Right atrium auricular region (tissue), 2 donors: ENCODE measurements around the gene GMCL2. TPM values are rescaled to one million over a fixed set of nuclear protein-coding genes. Genes with fewer than 3 reads are reported as not detected.

Experiments used
- DNase-seq: peaks from one replicate; pipeline ENCODE4 v3.0.0-alpha.2; 2019; ENCODE audit warnings: low spot score
- H3K27ac ChIP-seq, 2 donors: fragments of 200-600 bp; sonication (generic); 1 replicate in 1 of 2; 2 replicates in 1 of 2; pipeline ENCODE4 v1.5.1; 2016 to 2019
- H3K27me3 ChIP-seq, 2 donors: fragments of 200-600 bp; sonication (generic); one replicate each; pipeline versions ENCODE4 v1.5.1 to v1.6.0; 2017 to 2019
- H3K36me3 ChIP-seq: fragments of 200-600 bp; sonication (generic); one replicate; pipeline ENCODE4 v1.5.1; 2016
- H3K4me1 ChIP-seq, 2 donors: fragments of 200-600 bp; sonication (generic); one replicate each; pipeline versions ENCODE4 v1.5.1 to v1.6.0; 2017 to 2019
- H3K4me3 ChIP-seq, 2 donors: fragments of 200-600 bp; sonication (generic); 1 replicate in 1 of 2; 2 replicates in 1 of 2; pipeline ENCODE4 v1.5.1; 2017 to 2019; ENCODE audit warnings: mild to moderate bottlenecking in 1 of 2, moderate library complexity in 1 of 2
- H3K9me3 ChIP-seq, 2 donors: fragments of 200-600 bp; sonication (generic); one replicate each; pipeline ENCODE4 v1.5.1; 2019
- total RNA-seq, 2 donors: library from RNA; depleted of rRNA; stranded (reverse); fragments of >200 nt; gene quantifications; one replicate each; pipeline ENCODE4 v1.1.0, GENCODE V29; 2016
- TF ChIP-seq, protein P1 (sequence below), 2 donors: fragments of 200-600 bp; sonication (generic); IDR thresholded peaks; one replicate each; pipeline ENCODE4 v1.5.1; 2019; ENCODE audit warnings: antibody characterized with exemption in 2 of 2

GMCL2 gene
- total RNA-seq, 2 donors from 2014 or later: not detected

DNA sequence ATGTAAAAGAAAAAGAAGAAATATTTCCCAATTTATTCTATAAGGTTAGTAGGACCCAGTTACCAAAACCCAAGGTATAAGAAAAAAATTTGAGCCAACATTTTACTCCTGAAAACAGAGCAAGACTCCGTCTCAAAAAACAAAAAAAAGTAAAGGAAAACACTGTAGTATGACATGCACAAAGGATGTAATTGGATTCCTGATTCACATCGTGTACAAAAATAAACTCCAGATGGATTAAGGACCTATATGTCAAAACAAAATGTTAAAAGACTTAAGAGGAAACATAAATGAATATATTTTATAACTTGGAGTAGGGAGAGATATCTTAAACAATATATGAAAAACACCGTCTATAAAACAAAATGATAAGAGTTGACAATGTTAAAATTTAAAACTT is 31.7 kb upstream of the GMCL2 start:
- no peak overlapping the region for H3K4me3 ChIP-seq
- H3K27me3 ChIP-seq: no peaks in the 10 kb centered on the region
- no peak for DNase-seq
- H3K36me3 ChIP-seq: peaks cover 48% of the 10 kb centered on the region
- H3K27ac ChIP-seq: no peak overlapping the region
- TF ChIP-seq, protein P1, sequence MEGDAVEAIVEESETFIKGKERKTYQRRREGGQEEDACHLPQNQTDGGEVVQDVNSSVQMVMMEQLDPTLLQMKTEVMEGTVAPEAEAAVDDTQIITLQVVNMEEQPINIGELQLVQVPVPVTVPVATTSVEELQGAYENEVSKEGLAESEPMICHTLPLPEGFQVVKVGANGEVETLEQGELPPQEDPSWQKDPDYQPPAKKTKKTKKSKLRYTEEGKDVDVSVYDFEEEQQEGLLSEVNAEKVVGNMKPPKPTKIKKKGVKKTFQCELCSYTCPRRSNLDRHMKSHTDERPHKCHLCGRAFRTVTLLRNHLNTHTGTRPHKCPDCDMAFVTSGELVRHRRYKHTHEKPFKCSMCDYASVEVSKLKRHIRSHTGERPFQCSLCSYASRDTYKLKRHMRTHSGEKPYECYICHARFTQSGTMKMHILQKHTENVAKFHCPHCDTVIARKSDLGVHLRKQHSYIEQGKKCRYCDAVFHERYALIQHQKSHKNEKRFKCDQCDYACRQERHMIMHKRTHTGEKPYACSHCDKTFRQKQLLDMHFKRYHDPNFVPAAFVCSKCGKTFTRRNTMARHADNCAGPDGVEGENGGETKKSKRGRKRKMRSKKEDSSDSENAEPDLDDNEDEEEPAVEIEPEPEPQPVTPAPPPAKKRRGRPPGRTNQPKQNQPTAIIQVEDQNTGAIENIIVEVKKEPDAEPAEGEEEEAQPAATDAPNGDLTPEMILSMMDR (IDR thresholded peaks at IDR 0.05): no peak
- H3K4me1 ChIP-seq: peaks cover 0 to 2% of the 10 kb centered on the region in 2 donors
- no peaks in the 10 kb centered on the region for H3K9me3 ChIP-seq

DNA sequence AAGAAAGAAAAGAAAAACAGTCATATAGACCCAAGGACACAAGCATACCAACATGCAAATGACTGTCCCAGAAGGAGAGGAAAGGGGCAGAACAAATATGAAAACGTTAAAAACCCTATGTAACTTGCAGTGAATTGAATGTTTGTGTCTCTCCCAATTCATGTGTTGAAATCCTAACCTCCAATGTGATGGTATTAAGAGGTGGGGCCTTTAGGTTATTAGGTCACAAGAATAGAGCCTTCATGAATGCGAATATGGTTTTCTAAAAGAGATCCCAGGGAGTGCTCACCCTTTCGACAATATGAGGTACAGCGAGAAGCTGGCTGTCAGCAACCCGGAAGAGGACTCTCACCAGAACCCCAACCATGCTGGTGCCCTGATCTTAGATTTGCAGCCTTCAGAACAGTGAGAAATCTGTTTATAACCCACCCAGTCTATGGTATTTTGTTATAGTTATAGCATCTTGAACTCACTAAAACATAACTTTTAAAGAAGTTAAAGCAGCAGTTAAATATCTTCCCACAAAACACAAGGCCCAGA is 31.1 kb upstream of the GMCL2 start:
- H3K27ac ChIP-seq: no peak overlapping the region
- no peak for DNase-seq
- H3K27me3 ChIP-seq: no peaks in the 10 kb centered on the region
- H3K4me1 ChIP-seq: no peaks in the 10 kb centered on the region
- peaks cover 53% of the 10 kb centered on the region for H3K36me3 ChIP-seq
- H3K4me3 ChIP-seq: no peak overlapping the region
- no peaks in the 10 kb centered on the region for H3K9me3 ChIP-seq
- TF ChIP-seq, protein P1 (IDR thresholded peaks at IDR 0.05): no peak

DNA sequence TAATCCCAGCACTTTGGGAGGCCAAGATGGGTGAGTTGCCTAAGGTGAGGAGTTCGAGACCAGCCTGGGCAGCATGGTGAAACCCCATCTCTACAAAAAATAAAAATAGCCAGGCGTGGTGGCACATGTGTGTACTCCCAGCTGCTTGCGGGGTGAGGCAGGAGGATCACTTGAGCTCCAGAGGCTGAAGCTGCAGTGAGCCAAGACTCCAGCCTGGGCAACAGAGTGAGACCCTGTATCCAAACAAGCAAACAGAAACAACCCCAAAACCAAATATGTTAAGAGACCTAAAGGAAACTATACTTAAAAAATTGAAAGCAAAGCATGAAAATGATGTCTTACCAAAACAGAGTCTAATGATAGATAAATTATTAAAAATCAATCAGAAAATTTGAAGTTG is 29.6 kb upstream of the GMCL2 start:
- Histone ChIP-seq H3K36me3 (peaks cover 68% of the 10 kb centered on the region), H3K27me3 (no peaks in the 10 kb centered on the region), H3K9me3 (no peaks in the 10 kb centered on the region), H3K4me3 (no peak overlapping the region), H3K27ac (no peak overlapping the region), H3K4me1 (no peaks in the 10 kb centered on the region)
- TF ChIP-seq, protein P1 (IDR thresholded peaks at IDR 0.05): no peak
- DNase-seq: no peak

DNA sequence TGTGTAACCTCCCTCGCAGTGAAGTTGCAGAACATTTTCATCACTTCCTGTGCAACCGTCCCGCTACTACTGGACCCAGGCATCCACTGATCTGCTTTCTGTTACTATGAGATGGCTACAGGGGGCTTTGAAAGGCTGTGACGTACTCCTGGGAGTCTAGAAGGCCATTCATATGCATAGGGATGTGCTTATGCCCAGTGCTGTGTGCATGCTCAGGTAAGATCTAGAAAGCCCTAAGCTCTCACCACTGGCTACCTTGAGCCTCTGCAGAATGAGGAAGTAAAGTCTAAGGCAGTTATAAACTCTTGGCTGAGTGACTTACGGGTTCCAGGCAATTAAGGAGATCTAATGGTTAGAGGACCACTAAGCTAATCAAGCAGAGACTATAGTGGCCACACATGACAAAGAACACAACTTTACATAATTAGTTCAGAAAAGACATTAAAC is 28.9 kb upstream of the GMCL2 start:
- no peaks in the 10 kb centered on the region for H3K9me3 ChIP-seq
- TF ChIP-seq, protein P1 (IDR thresholded peaks at IDR 0.05): no peak
- no peak for DNase-seq
- H3K27me3 ChIP-seq: no peaks in the 10 kb centered on the region
- no peaks in the 10 kb centered on the region for H3K4me1 ChIP-seq
- H3K27ac ChIP-seq: no peak overlapping the region
- no peak overlapping the region for H3K4me3 ChIP-seq
- peaks cover 75% of the 10 kb centered on the region for H3K36me3 ChIP-seq

DNA sequence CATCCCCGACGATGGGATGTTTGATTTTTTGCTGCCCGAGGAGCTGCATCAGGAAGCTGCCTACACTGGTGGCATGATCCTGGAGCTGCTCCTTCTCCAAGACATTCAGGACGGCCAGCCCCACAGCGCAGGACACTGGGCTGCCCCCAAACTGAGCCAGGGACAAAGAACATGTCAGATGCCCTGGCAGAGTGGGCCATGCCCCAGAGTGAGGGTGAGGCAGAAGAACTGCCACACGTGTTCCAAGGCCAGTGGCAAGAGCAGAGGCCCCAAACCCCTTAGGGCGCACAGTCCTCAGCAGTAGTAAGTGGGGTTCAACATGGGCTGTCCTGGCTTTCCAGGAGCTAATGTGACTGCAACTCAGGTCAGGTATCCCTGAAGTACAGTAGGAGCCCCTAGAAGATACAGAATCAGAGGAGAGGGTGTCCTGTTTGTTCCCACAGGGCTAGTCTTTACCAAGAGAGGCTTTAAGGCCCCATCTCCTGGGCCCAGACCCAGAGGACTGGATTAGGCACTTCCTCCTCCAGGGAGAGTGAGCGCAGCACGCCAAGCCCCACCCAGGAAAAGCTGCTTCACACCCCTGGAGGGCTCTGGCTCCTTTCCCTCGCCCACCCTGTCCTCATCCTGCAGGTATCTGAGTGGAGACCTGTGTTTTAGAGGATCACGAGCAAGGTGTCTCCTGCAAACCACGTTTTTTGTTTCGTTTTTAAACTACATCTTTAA is 28.3 kb upstream of the GMCL2 start:
- DNase-seq: no peak
- no peaks in the 10 kb centered on the region for H3K4me1 ChIP-seq
- H3K4me3 ChIP-seq: no peak overlapping the region
- TF ChIP-seq, protein P1 (IDR thresholded peaks at IDR 0.05): no peak
- no peak overlapping the region for H3K27ac ChIP-seq
- H3K27me3 ChIP-seq: no peaks in the 10 kb centered on the region
- H3K9me3 ChIP-seq: no peaks in the 10 kb centered on the region
- H3K36me3 ChIP-seq: peaks cover 82% of the 10 kb centered on the region
